Activated CD4-positive, alpha-beta T cell treated with anti-CD3 and anti-CD28 coated beads, Interleukin-2, amount 50 U/mL, for 48 hours (primary cell): Measurements from ENCODE around the gene DDI2.

Experiments used
- DNase-seq, 2 experiments: peaks; one replicate each; pipeline ENCODE4 v3.0.0-alpha.2; 2020

The DDI2 gene

GRCh38 chr1:15605398-15606383 lies 11.6 kb upstream of the DDI2 start:
- no peak for DNase-seq

GRCh38 chr1:15609631-15610030 lies 7.6 kb upstream of the DDI2 start:
- DNase-seq: no peak

DNA sequence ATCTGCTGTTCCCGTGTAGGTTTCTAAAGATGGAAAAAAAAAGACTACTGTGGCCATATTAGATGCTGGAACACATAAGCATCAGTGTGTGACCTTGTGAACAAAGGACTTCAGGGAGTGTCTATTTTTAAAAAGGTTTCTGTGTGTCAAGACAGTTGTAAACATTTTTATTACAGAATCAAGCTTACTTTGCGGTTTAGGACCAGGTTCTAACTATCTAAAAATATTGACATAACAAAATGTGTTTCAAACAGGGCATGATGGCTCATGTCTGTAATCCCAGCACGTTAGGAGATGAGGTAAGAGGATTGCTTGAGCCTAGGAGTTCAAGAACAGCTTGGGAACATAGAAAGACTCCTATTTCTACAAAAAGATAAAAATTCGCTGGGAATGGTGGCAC lies 7.1 kb upstream of the DDI2 start:
- DNase-seq: no peak

DNA sequence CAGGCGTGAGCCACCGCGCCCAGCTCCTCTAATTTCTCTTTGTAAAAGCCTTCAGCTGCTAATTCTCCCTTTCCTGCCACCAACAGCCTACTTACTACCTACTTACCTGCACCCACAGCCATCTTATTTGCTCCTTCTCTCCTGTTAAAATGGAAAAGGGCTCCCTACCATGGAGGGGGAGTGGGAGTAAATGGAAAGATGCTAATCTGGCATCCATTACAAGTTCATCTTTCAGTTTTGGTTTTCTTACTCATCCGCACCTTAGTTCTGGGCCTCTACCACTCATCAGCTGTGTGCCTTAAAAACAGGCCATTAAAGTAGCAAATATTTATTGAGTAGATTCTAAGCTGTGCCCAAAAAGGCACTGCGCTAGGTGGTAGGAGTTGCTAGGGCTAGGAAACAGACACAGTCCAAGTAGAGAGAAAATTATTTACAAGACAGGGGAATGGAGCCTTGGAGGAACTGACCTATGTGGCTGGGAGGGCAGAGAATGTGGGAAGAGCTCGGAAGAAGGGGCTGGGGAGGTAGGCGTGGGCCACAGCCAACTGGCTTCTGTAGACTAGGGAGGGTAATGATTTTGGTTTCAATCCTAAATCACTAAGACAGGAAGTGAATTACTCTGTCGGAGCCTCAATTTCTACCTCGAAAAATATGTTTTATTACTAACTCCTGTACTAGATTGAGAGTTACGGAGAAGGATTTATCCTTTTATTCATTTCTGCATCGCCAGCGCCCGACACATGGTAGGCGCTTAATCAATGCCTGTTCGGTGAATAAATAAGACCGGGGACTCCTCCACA lies 685 bp upstream of the DDI2 start:
- DNase-seq: peak in 1 of 2 experiments; percentile 28

DNA sequence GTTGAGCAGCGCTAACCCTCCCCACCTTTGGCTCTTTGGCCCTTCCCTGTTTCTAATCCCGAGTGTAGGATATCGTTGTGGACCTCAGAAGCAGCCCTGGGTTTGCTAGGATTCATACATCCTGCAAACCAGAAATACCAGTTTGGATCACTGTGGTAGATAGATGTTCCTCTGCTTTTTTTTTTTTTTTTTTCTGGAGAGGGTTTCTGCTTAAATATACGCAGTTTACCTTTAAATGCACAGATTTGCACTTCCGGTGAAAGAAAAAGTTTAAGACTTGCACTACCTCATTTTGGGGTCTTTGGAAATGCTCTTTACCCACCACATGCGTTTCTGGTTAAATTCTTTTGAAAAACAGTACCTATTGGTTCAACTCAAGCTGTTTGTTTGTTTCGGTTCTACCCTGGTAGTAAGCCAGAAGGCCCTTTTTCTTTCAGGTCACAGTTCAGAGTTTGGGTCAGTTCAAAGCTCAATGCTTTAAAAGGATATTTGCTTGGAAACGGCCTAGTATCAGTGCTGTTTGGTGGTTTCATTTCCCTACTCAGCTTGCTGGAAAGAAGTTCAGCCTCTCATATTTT lies 908 bp downstream of the DDI2 start:
- no peak for DNase-seq

DNA sequence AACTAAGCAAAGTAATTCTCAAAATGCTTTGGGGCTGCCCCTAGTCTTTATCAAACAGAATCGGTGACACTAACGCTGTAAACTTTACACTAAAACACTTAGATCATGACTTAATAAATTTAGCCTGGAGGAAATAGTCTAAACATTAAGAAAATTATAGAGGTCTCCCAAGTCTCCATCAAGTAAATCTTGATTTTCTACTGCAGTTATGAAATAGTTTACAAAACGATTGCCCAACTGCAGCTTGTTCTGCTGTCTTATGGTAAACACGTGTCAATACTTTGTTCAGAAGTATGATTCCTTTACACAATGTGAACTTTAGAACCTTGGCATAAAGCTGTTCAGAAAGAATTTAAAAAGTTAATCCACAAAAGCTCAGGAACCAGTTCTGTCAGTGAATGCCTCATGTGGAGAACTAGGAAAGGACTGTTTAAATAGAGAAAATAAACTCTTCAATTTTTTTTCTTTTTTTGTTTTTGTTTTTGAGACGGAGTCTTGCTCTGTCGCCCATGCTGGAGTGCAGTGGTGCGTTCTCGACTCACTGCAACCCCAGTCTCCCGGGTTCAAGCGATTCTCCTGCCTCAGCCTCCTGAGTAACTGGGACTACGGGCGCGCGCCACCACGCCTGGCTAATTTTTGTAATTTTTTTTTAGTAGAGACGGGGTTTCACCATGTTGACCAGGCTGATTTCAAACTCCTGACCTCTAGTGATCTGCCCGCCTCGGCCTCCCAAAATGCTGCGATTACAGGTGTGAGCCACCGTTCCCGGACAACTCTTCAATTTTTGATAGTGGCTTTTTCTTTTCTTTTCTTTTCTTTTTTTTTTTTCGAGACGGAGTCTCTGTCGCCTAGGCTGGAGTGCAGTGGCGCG lies 1.6 kb downstream of the DDI2 start:
- DNase-seq: no peak

DNA sequence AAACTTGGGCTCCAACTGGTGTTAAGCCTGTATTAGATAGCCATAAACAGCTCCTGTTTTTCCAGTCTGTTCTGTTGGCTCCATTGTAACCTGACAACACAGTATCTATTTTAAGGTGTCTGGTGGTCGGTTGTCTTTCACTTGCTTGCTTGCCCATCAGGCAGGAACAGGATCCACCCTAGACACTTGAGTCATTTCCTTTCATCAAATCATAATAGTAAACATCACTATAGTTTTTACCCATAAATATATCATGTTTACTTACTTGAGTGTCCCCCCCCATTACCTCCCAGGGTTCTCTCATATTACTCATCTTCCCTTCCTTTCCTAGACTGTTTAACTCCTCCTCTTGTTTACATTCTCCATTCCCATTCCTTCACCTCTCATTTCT lies 2.9 kb downstream of the DDI2 start:
- no peak for DNase-seq

GRCh38 chr1:15620902-15621682 lies 3.8 kb downstream of the DDI2 start:
- DNase-seq: no peak

GRCh38 chr1:15621975-15622374 lies 4.7 kb downstream of the DDI2 start:
- DNase-seq: no peak

DNA sequence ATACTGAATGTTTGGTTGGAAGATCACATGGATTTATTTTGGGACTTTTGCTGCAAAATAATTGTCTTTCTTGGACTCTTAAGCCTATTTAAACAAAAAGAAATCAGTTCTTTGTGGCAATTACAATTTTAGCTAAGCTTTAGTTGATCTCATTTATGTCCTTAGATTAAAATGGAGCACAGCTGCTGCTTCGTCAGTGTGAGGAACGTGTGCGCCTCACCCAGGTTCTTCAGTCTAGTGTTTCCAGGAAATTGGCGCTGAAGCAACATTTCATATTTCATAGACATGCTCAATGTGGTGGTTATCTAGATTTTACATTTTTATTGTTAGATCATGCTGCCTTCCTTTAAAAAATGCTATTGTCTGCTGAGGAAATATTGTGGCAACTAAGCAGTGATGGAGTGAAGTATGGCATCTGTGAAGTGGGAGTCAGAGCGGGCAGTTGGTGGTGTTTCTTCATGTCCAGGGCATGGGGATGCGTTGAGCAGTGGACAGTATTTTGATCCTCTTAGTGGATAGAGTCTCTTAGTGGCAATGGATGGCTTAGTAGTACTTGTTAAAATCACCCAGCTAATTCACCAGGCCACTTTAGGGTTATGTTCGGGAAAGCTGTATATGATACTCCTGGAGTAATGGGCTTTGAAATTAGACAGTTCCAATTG lies 5.6 kb downstream of the DDI2 start:
- DNase-seq: no peak

- DNase-seq: no peak
Observed at GRCh38 chr1:15623435-15623834, 6.2 kb downstream of the DDI2 start.

DNA sequence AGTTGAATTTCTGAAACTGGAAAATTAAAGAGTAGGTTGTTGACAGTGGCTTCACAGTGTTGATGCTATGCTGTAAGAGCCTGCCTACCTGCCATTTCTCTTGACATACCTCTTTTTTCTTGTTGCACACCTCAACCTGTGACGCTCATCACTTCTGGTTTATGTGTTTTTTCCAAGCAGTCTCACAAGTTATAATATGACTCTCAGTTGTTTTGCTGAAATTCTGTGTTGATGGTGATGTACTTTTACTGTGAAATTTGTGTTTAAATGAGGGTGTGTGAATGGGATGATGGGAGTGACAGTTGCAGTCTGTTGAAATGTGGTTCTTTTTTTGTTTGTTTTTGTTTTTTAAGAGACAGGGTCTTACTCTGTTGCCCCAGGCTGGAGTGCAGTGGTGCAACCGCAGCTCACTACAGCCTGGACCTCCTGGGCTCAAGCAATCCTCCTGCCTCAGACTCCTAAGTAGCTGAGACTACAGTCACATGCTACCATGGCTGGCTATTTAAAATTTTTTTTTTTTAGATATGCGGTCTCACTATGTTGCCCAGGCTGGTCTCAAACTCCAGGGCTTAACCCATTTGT lies 7.0 kb downstream of the DDI2 start:
- DNase-seq: no peak

GRCh38 chr1:15625056-15625917 lies 8.0 kb downstream of the DDI2 start:
- no peak for DNase-seq

DNA sequence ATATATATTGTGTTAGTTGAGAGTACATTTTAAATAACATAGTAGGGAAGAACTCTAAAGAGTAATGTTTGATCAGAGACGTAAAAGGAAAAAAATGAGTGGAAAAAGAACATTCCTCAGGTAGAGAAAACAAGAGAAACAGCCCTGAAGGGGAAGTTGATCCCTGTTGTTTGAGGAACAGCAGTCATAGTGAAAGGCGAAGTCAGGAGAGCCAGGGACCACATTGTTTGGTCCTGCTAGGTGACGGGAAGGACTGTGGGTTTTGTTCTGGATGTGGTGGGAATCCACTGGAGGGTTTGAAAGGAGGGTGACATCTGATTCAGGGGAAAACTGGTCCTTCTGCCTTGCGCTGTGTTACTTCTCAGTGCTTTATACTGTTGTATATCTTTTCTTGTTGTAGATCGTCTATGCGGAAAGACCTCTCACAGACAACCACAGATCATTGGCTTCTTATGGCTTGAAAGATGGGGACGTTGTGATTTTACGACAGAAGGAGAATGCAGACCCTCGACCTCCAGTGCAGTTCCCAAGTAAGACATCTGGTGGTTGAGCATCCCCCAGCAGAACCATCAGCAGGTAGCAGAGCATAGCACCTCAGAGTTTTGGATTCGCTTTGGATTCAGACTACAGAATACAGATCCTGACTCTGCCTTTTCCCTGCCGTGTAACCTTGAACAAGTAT lies 9.2 kb downstream of the DDI2 start:
- no peak for DNase-seq

DNA sequence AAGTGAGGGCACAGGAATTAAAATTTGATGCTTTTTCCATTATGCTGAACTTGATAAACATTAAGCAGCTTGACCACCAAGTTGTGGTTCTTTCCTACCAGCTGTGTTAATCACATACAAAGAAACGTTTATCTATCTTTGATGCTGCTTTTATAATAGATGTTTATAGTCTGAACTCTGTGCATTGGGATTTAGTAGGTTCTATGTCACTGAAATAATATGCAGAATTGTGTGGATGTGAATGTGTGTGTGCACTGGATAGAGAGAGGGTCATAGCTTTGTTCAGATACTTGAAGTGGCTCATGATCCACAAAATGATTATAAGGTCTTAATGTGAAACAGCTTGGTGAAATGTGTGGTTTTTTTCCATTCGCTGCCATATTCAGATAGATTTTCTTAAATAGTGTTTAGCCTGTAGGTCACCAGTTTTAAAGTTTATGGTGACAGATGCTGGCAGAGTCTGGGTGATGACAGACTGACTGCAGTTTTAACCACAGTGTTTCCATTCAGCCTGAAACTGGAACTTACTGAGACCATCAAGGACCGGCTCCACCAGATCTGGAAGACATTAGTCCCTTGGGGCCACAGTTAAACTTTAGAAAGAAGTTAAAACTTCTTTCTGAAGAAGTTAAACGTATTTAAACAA lies 10.2 kb downstream of the DDI2 start:
- no peak for DNase-seq

- DNase-seq: no peak
Observed at GRCh38 chr1:15628003-15628402, 10.7 kb downstream of the DDI2 start.

GRCh38 chr1:15633756-15634420 lies 16.6 kb downstream of the DDI2 start:
- no peak for DNase-seq

DNA sequence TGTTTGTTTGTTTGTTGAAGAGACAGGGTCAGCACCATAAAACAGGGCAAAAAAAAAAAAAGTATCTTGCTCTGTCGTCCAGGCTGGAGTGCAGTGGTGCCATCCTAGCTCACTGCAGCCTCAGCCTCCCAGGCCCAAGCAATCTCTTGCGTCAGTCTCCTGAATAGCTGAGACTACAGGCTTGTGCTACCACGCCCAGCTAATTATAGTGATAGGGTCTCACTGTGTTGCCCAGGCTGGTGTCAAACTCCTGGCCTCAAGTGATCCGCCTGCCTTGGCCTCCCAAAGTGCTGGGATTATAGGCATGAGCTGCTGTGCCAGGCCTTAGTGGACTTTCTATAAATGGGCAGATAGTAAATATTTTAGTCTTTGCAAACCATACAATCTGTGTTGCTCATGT lies 19.2 kb downstream of the DDI2 start:
- DNase-seq: no peak
